GM19395 (cell line): Measurements from ENCODE around the gene PHKB.
"Not testable (repeated sequence)": the region's sequence is repeated elsewhere in the genome, so short reads cannot be mapped to it uniquely, and the experiment has no call there.

Experiments used
- ATAC-seq: cut with Tn5 transposase; IDR thresholded peaks from one replicate; pipeline ENCODE4 v1.9.1; 2021; ENCODE audit warnings: mild to moderate bottlenecking, moderate library complexity; ENCODE audit not compliant: unreplicated experiment

PHKB gene

DNA sequence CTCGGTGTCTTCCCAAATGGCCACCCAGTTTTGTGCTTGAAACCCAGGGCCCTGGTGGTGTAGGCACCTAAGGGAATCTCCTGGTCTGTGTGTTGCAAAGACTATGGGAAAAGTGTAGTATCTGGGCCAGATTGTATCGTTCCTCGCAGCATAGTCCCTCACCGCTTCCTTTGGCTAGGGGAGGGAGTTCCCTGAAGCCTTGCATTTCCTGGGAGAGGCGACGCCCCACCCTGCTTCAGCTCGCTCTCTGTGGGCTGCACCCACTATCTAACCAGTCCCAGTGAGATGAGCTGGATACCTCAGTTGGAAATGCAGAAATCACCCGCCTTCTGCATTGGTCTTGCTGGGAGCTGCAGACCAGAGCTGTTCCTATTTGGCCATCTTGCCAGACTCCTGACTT, 93.5 kb downstream of the PHKB start:
- ATAC-seq = not testable (repeated sequence)

DNA sequence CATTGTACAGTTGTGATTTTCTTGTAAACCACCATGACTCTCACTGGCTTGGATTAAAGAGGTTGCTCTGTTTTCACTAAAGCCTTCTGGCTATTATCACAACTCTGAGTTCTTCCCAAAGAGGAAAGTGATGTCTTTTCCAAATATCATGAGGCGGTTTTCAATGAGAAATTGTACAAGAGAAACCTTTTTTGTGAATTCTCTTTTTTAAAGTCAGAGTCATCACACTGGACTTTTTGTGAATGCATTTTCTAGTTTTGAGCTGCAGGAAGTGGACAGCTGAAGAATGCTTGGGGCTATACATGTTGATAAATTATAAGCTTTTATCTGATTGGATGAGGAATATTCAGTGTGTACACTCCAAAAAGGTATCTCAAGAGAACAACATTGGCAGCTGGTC, 100.2 kb downstream of the PHKB start:
- ATAC-seq = no peak

DNA sequence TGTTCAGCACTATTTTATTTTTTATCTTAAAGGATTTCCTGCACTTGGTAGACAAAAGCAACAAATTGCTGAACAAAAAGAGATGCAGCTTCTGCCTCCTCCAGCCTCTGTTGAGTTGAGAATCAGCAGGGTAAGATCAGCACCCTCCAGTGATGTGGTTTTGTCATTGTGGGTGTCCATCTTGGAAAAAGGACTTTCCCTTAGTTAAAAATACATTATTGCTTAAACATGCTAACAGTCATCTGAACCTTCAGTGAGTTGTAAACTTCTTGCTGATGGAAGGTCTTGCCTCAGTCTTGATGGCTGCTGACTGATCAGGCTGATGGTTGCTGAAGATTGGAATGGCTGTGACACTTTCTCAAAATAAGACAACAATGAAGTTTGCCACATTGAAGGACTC, 101.2 kb downstream of the PHKB start:
- no peak for ATAC-seq

DNA sequence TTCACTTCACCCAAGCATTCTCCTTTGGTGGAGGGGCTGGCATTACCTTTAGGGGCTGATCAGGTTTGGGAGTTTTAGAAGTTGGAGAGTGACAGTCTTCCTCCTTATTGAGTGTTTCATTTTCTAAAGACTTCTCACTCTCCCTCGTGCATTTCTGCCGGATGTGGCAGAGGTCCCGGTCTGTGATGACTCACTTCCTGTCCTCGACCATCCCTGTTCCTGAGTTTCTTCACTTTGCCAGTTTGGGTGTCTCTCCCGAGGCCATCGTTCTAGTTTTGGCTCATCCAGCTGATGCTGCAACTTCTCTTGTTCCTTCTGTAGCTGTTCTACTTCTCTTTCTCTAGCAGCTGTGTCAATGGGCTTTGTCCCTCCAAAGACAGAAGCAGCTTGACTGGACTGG, 104.3 kb downstream of the PHKB start:
- ATAC-seq = no peak

DNA sequence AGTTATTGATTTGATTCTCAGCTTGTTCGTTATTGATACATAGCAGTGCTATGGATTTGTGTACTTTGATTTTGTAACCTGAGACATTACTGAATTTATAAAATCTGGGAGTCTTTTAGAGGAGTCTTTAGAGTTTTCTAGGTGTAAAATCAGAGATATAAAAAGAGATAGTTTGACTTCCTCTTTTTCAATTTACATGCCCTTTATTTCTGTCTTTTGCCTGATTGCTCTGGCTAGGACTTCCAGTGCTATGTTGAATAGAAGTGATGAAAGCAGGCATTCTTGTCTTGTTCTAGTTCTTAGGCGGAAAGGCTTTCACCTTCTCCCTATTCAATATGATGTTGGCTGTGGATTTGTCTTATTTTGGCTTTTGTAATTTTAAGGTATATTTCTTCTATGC, 106.2 kb downstream of the PHKB start:
- no peak for ATAC-seq

DNA sequence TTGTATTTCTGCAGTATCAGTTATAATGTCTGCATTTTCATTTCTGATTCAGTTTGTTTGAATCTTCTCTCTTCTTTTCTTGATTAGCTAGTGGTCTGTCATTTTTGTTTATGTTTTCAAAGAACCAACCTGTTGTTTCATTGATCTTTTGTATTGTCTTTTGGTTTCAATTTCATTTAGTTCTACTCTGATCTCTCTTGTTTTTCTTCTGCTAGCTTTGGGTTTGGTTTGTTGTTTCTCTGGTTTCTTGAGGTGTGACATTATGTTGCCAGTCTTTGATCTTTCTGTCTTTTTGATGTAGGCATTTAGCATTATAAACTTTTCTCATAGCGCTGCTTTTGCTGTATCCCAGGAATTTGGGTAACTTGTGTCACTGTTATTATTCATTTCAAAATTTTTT, 107.2 kb downstream of the PHKB start:
- ATAC-seq = no peak

DNA sequence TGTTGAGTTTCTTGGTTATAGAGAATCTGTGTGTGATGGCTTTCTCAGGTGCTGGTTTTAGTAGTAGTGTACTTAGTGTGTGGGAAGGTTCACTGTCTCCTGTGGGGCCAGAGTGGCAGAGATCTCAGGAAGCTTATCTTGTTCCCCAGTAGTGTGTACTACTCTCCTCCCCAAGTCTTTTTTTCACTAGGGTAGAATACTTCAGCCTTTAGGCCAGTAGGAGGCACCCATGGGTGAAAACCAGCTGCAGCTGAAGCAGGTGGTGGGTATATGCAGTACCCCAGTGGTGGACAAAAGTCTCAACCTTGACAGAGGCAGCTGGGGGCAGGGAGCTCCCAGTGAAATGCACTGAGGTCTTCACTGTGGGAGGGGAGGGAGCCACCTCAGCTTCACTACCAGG, 109.9 kb downstream of the PHKB start:
- ATAC-seq = no peak

DNA sequence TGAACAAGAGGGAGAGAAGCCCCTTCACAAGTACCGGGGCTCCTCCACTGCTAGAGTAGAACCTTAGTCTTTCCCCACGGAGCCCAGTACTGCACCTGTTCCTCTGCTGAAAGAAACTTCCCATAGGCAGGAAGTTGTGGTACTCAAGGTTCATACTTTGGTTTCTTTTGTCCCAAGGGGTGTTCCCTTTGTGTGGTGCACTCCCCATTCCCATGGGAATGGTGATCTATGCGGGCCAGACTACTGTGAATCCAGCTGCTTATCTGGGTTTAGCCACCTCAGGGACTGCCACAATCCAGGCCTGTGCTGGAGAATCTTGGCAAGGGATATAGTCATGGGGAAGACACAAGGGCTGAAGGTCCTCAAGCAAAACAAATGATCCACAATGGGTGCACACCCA, 110.6 kb downstream of the PHKB start:
- no peak for ATAC-seq

DNA sequence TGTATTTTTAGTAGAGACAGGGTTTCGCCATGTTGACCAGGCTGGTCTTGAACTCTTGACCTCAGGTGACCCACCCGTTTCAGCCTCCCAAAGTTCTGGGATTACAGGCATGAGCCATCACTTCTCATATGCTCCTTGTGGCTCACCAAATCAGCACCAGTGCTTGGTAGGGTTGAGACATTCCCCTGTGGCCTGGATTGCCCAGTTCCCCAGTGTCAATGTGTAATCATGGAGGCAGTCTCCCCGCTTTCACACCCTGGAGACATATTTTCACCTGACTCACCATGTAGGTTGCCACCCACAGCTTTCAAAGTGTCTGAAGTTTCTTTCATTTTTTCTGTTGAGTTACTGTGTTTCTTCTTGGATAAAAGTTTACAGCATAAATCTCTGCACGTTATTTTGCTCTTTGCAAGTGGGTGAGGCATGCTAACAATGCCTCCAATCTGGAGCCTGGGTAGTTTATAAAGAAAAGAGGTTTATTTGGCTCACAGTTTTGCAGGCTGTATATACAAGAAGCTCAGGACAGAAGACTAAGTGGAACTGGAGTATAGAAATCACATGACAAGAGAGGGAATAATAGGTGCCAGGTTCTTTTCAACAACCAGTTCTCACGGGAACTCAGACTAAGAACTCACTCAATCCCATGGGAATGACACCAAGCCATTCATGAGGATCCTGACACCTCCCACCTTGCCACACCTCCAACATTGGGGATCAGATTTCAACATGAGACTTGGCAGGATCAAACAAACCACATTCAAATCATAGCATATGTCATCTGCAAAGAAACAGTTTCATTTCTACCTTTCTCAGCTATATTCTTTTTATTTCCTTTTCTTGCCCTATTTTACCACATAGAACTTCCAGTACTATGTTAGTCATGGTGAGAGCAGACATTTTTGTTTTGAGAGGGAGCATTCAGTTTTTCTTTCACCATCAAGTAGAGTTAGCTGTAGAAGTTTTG, 113.2 kb downstream of the PHKB start:
- no peak for ATAC-seq

DNA sequence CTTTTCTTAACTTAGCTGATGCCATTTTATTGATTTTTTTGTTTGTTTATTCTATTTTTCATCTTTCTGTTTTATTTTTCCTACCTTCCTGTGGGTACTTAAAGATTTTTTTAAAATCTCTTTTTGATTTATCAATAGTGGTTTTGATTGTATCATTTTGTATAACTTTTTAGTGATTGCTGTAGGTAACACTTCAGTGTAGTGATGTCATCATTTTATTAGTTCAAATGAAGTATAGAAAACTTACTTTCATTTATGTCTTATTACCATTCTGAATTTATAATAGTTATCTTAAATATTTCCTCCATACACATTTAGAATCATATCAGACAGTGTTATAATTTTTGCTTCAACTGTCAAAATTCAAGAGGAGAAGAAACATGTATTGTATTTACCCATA, 115.9 kb downstream of the PHKB start:
- ATAC-seq = no peak

DNA sequence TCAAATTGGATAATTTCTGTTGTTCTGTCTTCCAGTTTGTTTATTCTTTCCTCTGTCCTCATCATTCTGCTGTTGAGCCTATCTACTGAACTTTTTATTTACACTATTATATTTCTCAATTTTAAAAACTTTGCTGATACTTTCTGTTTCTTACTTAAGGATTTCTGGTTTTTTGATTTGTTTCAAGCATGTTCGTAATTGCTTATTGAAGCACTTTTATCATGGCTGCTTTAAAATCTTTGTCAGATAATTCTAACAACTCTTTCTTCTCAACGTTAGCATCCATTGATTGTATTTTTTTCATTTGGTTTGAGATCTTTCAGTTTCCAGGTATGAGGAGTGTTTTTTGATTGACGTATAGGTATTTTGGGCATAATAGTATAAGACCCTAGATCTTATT, 116.9 kb downstream of the PHKB start:
- no peak for ATAC-seq

DNA sequence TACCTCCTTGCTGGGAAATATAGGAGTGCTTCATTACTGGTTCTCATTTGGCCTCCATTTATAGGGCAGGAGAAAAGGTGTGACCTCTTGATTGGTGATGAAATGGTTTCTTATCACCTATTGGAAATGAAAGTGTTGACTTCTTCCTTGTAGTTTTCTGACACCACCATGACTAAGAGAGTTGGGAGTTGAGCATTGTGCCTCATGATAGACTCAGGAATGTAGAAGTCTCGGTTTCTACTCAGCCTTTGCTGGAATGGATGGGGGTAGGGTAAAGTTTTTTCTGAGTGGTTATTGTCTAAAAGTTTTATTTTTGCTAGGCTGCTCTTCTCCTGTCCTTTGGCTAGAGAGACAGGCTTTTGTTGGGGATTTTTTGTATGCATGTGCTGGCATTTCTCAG, 117.4 kb downstream of the PHKB start:
- ATAC-seq = no peak

DNA sequence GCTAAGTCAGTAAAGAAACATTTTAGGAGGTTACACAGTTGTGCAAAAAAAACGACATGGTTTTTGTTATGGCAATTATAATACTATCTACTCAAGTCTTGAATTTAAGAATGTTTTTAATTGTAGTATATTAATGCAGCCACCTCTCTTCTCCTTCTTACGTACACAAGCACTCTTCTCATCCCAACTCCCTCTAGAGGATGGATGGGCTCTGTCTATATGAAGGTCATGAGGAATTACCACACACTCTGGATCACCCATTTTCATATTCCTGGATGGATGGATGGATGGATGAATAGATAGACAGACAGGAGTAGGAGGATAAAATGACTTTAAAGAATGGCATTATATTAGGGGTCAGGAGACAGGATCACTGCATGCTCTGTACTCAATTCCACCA, 120.0 kb downstream of the PHKB start:
- no peak for ATAC-seq

DNA sequence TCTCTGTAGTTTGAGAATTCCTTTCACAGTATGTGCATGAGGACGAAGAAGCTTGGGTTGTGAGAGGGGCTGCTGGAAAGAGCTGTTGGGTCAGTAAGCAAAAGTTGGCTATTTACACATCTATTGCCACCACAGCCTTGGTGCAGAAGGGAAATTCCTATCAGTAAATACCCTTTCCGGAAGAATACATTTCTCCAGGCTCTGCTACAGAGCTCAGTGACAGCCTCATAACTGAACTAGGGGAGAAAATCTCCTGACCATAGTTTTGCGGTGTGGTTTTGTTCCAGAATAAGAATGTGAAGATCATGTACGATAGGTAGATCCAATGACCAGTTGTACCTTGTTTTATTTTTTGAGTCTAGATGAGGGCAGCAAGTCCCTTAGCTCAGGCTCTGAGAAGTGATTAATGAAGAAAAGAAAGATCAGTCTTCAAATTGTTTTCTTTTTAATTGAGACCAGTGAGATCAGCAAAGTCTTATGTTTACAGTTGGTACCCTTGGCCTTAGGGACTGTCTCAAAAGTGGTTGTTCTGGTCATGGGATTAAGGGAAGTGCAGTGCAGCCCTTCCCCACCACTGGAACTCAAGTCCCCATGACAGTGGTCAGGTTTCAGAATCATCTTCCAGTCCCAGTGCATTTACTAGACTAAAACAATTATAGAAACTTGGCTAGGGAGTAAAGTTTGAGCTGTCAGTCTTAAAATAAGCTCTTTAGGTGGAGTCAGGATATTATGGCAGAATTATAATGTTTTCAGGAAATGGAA, 123.5 kb downstream of the PHKB start:
- ATAC-seq = no peak

DNA sequence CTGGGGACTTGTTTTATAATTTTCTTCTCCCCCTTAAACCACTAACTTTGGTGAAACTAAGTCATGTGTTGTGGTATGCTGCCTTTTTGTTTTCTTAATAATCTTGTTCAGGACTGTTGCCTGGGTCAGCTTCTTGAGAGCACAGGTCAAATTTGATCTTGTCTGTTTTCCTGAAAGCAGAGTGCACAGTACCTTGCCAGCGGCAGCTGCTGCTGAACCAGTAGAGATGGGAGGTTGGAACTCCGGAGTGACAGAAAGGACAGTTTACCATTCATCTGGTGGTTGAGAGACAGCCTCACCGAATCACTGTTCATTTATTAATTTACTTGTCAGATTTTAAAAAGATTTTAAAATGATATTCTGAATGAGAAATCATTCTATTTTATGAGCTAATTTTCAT, 125.0 kb downstream of the PHKB start:
- no peak for ATAC-seq

DNA sequence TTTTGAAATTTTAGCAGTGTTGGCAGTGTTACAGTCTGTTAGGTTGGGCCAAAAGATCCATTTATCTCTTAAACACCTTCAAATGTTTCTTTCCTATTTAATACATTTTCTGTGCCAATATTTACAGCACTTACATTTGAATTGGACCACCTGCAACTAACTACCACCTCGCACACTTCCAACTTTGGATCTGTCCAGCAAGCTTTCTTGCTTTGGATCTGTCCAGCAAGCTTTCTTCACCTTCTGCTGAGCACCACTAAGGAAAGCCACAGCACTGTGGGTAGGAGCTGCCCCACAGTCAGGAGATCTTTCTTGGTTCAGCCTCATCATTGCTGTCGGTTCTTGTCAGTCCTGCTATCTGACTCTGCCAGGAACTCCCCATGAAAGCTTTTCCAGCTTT, 129.3 kb downstream of the PHKB start:
- no peak for ATAC-seq

DNA sequence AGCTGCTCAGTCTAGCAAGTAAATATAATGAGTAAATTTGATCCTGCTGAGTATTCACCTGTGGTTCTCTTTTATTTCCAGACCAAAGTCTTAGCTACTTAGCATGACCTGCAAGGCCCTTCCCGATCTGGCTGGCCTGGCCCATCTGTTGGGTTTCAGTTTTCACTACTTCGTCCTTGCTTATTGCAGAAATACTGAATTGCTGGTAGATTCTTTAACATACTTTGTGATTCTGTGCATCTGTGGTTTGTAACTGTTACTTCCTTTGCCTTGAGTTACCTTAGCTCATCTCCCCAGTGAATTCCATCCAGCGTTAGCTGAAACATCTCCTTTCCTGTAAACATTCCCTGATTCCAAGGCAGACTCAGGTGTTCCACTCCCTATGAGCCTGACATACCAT, 131.1 kb downstream of the PHKB start:
- no peak for ATAC-seq

DNA sequence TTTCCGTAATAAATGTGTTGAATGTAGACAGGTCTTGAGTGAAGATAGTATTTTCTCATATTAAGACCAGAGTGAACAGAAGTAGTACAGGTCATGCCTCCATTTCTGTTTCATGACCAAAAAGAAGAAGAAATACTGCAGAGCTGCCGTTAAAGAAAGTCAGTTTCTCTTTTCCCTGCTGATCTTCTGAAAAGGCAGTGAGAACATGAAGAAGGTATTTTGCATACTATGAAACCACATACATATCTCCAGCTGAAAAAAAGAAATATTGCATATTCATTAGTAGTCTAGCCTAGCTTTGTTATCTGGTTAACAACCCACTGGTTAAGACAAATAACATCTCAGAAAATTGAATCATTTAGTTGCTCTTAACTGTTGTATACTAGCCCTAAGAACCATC, 138.4 kb downstream of the PHKB start:
- ATAC-seq = peak; percentile 89

DNA sequence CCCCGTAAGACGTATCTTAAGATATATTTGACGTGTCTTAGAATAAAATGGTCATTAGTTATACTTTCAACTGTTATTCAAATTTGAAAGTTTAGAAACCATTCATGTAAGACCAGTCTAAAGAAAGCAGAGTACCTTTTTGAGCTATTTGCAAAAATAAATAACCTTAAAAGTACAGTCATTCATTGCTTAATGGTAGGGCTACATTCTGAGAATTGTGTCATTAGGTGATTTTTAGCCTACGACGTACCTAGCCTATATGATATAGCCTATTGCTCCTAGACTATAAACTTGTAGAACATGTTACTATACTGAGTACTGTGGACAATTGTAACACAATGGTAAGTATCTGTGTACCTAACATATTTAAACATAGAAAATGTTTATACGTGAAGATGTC, 139.2 kb downstream of the PHKB start:
- peak; percentile 51 for ATAC-seq

DNA sequence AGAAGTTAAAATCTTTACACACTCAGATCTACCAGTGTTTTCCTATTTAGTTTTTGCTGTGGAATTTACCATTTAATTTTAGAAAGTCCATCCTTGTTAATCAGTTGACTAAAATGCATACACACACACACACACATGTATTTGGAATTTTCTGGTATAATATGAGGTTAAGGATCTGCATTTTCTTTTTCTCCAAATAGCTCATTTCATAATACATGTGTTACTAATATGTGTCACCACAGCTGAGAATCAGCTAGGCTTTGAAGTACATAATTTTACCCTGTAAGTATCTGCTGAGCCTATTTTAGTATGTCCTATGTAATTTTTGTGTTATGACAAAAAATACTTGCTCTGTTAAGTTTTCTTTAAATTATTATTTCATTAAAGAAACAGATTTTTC, 143.2 kb downstream of the PHKB start:
- ATAC-seq = no peak

DNA sequence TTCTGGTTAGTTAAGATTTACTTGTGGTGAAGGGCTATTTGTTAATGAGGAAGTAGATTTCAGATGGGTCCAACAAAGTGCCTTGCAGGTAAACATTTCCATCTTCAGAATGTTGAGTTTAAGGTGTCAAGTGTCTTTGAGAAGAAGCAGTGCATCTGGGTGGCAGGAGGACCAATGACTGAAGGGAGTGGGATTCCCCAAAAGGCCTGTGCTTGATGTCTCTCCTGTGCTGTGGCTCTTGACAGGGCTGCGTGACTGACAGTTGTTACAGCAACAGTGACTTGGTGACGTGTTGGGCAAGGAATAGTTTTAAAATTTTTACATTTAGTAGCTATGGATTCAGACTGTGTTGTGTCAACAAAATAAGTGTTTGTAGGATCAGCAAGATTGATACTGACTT, 149.9 kb downstream of the PHKB start:
- no peak for ATAC-seq

DNA sequence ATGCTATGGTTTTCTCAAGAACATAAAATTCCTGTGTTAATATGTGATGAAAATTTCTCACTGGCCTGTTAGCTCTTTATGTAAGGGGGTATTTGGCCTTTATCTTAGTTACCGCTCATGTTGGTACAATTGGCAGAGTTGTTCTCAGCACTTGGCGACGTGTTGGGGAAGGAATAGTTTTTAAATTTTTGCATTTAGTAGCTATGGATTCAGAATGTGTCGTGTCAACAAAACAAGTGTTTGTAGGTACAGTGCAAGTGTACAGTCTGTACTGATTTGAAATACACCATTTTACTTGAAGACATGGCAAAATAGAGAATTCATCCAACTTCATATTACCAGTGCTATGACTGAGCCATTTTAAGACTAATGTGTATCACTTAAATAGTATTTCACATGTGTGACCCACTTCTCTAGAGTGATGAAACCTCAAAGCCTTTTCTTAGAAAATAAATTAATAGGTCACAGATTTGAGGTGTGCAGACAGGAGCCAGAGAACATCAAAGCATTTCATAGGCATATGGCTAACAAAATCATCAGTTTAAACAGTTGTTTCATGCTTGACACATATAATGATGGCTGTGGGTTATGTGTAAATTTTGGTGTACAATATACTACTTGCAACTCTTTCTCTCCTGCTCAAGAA, 150.8 kb downstream of the PHKB start:
- no peak for ATAC-seq
